Transverse colon (tissue), 4 donors: ENCODE data around the gene LRP1B. TPM values are rescaled to one million over a fixed set of nuclear protein-coding genes. Genes with fewer than 3 reads are reported as not detected.

Experiments used
- DNase-seq: peaks from one replicate; pipeline ENCODE4 v3.0.0-alpha.2; 2019
- H3K27ac ChIP-seq, 4 donors: fragments of 200-600 bp; sonication (generic); 2 replicates each; pipeline ENCODE4 v1.5.1; 2016 to 2018; ENCODE audit warnings: inconsistent platforms in 4 of 4
- H3K27me3 ChIP-seq: fragments of 200-600 bp; sonication (generic); 2 replicates; pipeline ENCODE4 v1.5.1; 2017; ENCODE audit warnings: inconsistent platforms
- H3K36me3 ChIP-seq, 4 donors: fragments of 200-600 bp; sonication (generic); 2 replicates each; pipeline ENCODE4 v1.5.1; 2017 to 2019; ENCODE audit warnings: inconsistent platforms in 4 of 4
- H3K4me1 ChIP-seq, 4 donors: fragments of 200-600 bp; sonication (generic); 2 replicates each; pipeline ENCODE4 v1.5.1; 2017 to 2020; ENCODE audit warnings: inconsistent platforms in 4 of 4
- H3K4me3 ChIP-seq, 4 donors: fragments of 200-600 bp; sonication (generic); 1 replicate in 1 of 4; 2 replicates in 3 of 4; pipeline versions ENCODE4 v1.5.1 to v1.6.1; 2017 to 2019; ENCODE audit warnings: inconsistent platforms in 4 of 4
- H3K9me3 ChIP-seq, 2 donors: fragments of 200-600 bp; sonication (generic); 2 replicates each; pipeline ENCODE4 v1.5.1; 2017 to 2019; ENCODE audit warnings: inconsistent platforms in 2 of 2
- CTCF ChIP-seq, 5 experiments: fragments of 200-600 bp in 3 of 5; fragments of 450-650 bp in 2 of 5; sonication (generic) in 3 of 5; IDR thresholded peaks; 1 replicate in 2 of 5; 2 replicates in 3 of 5; pipeline ENCODE4 v1.5.1; 2016 to 2017; ENCODE audit warnings: antibody characterized with exemption in 5 of 5, inconsistent platforms in 3 of 5, mild to moderate bottlenecking in 2 of 5, moderate library complexity in 1 of 5
- EP300 ChIP-seq: sonication (generic); formaldehyde crosslinking; IDR thresholded peaks from one replicate; pipeline ENCODE4 v1.6.1; 2017; ENCODE audit warnings: antibody characterized with exemption, low read depth
- POLR2A ChIP-seq: fragments of 450-650 bp; IDR thresholded peaks from one replicate; pipeline ENCODE4 v1.6.1; 2016; ENCODE audit warnings: antibody characterized with exemption, mild to moderate bottlenecking, moderate library complexity
- POLR2AphosphoS5 ChIP-seq, 3 donors: sonication (generic); formaldehyde crosslinking; IDR thresholded peaks; one replicate each; pipeline ENCODE4 v1.6.1; 2016; ENCODE audit warnings: antibody characterized with exemption in 3 of 3
- WGBS, 2 donors: methylation state at CpG; one replicate each; pipeline ENCODE4 v1.1.5; 2018; ENCODE audit warnings: low coverage in 1 of 2; 5-methylcytosine and 5-hydroxymethylcytosine counted together
- in situ Hi-C, 4 donors: fragments of 200-750 bp; cut with MboI; loops; one replicate each; pipeline versions ENCODE4 v1.15.0 to v1.15.1; 2017; ENCODE audit warnings: low sequenced_read_pairs in 3 of 4, low pct_ligation_motif_present in 1 of 4, low pct_unique_long_range_greater_than_20kb in 1 of 4
- intact Hi-C: fragments of 100-400 bp; cut with DNase I; formaldehyde crosslinking; loops from one replicate; pipeline ENCODE4 v1.15.1; 2023; ENCODE audit warnings: low total_unique reads
- total RNA-seq, 4 donors: library from RNA; depleted of rRNA; stranded (reverse); fragments of >200 nt; gene quantifications; one replicate each; pipeline ENCODE4 v1.1.0, GENCODE V29; 2016

Gene LRP1B
- total RNA-seq, 4 donors from 2014 or later, result 0.48 to 5.4 (median 0.82) TPM; not detected in 1

GRCh38 chr2:140504601-140505000 is 1626.2 kb downstream of the LRP1B start:
- no peak overlapping the region for H3K4me3 ChIP-seq
- no peaks in the 10 kb centered on the region for H3K27me3 ChIP-seq
- H3K9me3 ChIP-seq, result no peaks in the 10 kb centered on the region
- WGBS, 2 donors, result 53 to 58% methylated on average over 2 of the region's 2 CpGs
- H3K4me1 ChIP-seq, result no peaks in the 10 kb centered on the region
- TF ChIP-seq EP300 (no peak), POLR2A (no peak), CTCF (IDR thresholded peaks at IDR 0.05) (no peak), POLR2AphosphoS5 (IDR thresholded peaks at IDR 0.05) (no peak)
- H3K27ac ChIP-seq, result no peak overlapping the region
- in situ Hi-C loops, result no loop called here
- no peak for DNase-seq
- no peaks in the 10 kb centered on the region for H3K36me3 ChIP-seq
- intact Hi-C loops, result no loop called here

- DNase-seq, result no peak
- H3K27me3 ChIP-seq, result no peaks in the 10 kb centered on the region
- H3K4me1 ChIP-seq, result no peaks in the 10 kb centered on the region
- H3K36me3 ChIP-seq, result no peaks in the 10 kb centered on the region
- no peak overlapping the region for H3K27ac ChIP-seq
- intact Hi-C loops, result no loop called here
- H3K9me3 ChIP-seq, result no peaks in the 10 kb centered on the region
- in situ Hi-C loops, result no loop called here
- TF ChIP-seq POLR2AphosphoS5 (IDR thresholded peaks at IDR 0.05) (no peak), EP300 (no peak), CTCF (IDR thresholded peaks at IDR 0.05) (no peak), POLR2A (no peak)
- no peak overlapping the region for H3K4me3 ChIP-seq
- 69 to 72% methylated on average over 2 to 6 of the region's 6 CpGs for WGBS, 2 donors
These were observed 1627.7 kb downstream of the LRP1B start for GRCh38 chr2:140502951-140503630.

- no peak for TF ChIP-seq CTCF (IDR thresholded peaks at IDR 0.05)
- no peak for TF ChIP-seq POLR2AphosphoS5 (IDR thresholded peaks at IDR 0.05)
- no peak for TF ChIP-seq POLR2A
- TF ChIP-seq EP300, result no peak
- in situ Hi-C loops, result no loop called here
- Histone ChIP-seq H3K27me3 (no peaks in the 10 kb centered on the region), H3K9me3 (no peaks in the 10 kb centered on the region), H3K4me3 (no peak overlapping the region), H3K36me3 (no peaks in the 10 kb centered on the region), H3K27ac (no peak overlapping the region), H3K4me1 (no peaks in the 10 kb centered on the region)
- intact Hi-C loops, result no loop called here
- no peak for DNase-seq
- WGBS, 2 donors, result 28 to 29% methylated on average over 4 of the region's 4 CpGs
These were observed 1632.5 kb downstream of the LRP1B start for GRCh38 chr2:140498360-140498759.

GRCh38 chr2:140496714-140497113 is 1634.1 kb downstream of the LRP1B start:
- Histone ChIP-seq H3K9me3 (no peaks in the 10 kb centered on the region), H3K4me3 (no peak overlapping the region), H3K27me3 (no peaks in the 10 kb centered on the region), H3K36me3 (no peaks in the 10 kb centered on the region), H3K4me1 (no peaks in the 10 kb centered on the region), H3K27ac (no peak overlapping the region)
- WGBS, 2 donors, result 86 to 92% methylated on average over 1 of the region's 1 CpG
- DNase-seq, result no peak
- TF ChIP-seq POLR2A, result no peak
- no peak for TF ChIP-seq EP300
- TF ChIP-seq CTCF (IDR thresholded peaks at IDR 0.05), result no peak
- no peak for TF ChIP-seq POLR2AphosphoS5 (IDR thresholded peaks at IDR 0.05)
- in situ Hi-C loops, result no loop called here
- intact Hi-C loops, result no loop called here
